Mucosa of descending colon (tissue), 3 donors: ENCODE data around the gene ZNF585A. TPM values are rescaled to one million over a fixed set of nuclear protein-coding genes. Genes with fewer than 3 reads are reported as not detected.

ENCODE experiments used
- ATAC-seq: fragments of 200-7000 bp; cut with Tn5 transposase; one replicate; pipeline ENCODE4 v1.9.1; 2020; ENCODE audit warnings: mild to moderate bottlenecking, moderate library complexity
- DNase-seq, 3 donors: peaks; one replicate each; pipeline ENCODE4 v3.0.0-alpha.2; 2020
- H3K36me3 ChIP-seq: fragments of 200-600 bp; one replicate; pipeline ENCODE4 v1.8.0; 2021; ENCODE audit warnings: low read depth, mild to moderate bottlenecking
- H3K4me1 ChIP-seq: fragments of 200-600 bp; one replicate; pipeline ENCODE4 v1.8.0; 2021; ENCODE audit warnings: low read depth, mild to moderate bottlenecking
- H3K4me3 ChIP-seq: fragments of 200-600 bp; one replicate; pipeline ENCODE4 v1.8.0; 2021; ENCODE audit warnings: mild to moderate bottlenecking
- H3K9me3 ChIP-seq: fragments of 200-600 bp; one replicate; pipeline ENCODE4 v1.8.0; 2021; ENCODE audit warnings: mild to moderate bottlenecking
- intact Hi-C, 2 donors: fragments of 100-400 bp; cut with DNase I in 1 of 2; cut with micrococcal nuclease in 1 of 2; formaldehyde crosslinking; loops; one replicate each; pipeline versions ENCODE4 v1.11.0 to v1.11.1; 2022; cut with DNase I, micrococcal nuclease
- total RNA-seq, 3 donors: library from RNA; stranded (reverse); fragmentation: NEBNext Ultra II Directional in 2 of 3; extraction: Animal tissue kit (Norgen Biotek cat#: 25700) in 2 of 3; gene quantifications; one replicate each; pipeline versions ENCODE4 v1.2.1 to v1.2.4, GENCODE V29; 2021 to 2023
- TF ChIP-seq, protein P1 (sequence below): fragments of 200-600 bp; IDR thresholded peaks from one replicate; pipeline ENCODE4 v1.8.0; 2022; ENCODE audit warnings: antibody characterized with exemption, mild to moderate bottlenecking
- donor health status: DM: no; HTN: no; CAD: no; lungs with moderate emphysema.
- donor health status: DM: no; HTN: no; CAD: no.
- donor health status: DM: no; HTN: yes; CAD: no.

ZNF585A gene
- total RNA-seq, 3 donors from 2014 or later = 5.1 to 15.4 (median 10.1) TPM

DNA sequence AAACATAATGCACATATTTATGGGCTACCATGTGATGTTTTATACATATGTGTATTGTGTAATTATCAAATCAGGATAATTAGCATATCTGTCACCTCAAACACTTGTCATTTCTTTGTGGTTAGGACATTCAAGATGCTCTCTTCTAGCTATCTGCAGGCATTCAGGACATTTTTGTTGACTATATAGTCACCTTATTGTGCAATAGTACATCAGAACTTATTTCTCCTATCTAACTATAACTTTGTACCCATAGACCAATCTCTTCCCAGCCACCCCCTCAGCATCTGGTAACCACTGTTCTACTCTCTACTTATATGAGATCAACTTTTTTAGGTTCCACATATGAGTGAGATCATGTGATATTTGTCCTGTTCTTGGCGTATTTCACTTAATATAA is 73.9 kb downstream of the ZNF585A start:
- Histone ChIP-seq H3K4me1 (no peaks in the 10 kb centered on the region), H3K36me3 (no peaks in the 10 kb centered on the region), H3K9me3 (peaks cover 95% of the 10 kb centered on the region), H3K4me3 (no peak overlapping the region)
- TF ChIP-seq, protein P1, sequence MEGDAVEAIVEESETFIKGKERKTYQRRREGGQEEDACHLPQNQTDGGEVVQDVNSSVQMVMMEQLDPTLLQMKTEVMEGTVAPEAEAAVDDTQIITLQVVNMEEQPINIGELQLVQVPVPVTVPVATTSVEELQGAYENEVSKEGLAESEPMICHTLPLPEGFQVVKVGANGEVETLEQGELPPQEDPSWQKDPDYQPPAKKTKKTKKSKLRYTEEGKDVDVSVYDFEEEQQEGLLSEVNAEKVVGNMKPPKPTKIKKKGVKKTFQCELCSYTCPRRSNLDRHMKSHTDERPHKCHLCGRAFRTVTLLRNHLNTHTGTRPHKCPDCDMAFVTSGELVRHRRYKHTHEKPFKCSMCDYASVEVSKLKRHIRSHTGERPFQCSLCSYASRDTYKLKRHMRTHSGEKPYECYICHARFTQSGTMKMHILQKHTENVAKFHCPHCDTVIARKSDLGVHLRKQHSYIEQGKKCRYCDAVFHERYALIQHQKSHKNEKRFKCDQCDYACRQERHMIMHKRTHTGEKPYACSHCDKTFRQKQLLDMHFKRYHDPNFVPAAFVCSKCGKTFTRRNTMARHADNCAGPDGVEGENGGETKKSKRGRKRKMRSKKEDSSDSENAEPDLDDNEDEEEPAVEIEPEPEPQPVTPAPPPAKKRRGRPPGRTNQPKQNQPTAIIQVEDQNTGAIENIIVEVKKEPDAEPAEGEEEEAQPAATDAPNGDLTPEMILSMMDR = no peak
- no peak for DNase-seq
- no peak for ATAC-seq
- intact Hi-C loops = no loop called here

DNA sequence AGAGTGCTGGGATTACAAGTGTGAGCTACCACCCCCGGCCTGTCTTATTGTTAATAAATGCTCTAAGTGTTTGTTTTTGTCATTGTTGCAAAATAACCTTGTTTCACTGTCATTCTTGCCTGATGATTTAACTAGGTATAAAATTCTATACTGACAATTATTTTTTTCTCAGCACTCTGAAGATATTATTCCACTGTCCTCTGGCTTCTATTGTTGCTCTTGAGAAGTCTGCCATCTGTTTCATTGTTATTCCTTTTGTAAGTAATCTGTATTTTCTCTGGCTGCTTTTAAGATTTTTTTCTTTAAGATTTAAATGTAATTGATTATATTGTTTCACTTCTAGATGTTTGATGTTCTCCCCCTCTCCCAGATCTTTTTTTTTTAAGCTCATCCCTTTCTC is 76.6 kb downstream of the ZNF585A start:
- H3K36me3 ChIP-seq = peaks cover 7% of the 10 kb centered on the region
- no peaks in the 10 kb centered on the region for H3K4me1 ChIP-seq
- ATAC-seq = no peak
- TF ChIP-seq, protein P1 = no peak
- DNase-seq = no peak
- H3K4me3 ChIP-seq = no peak overlapping the region
- intact Hi-C loops = no loop called here
- H3K9me3 ChIP-seq = peaks cover 95% of the 10 kb centered on the region

Other genes starting within 250 kb of the ZNF585A start
- gene ZNF420, start 94.3 kb downstream of the ZNF585A start, total RNA-seq = 10 to 100 TPM in 1 of 3 donors, 1 to 10 TPM in 2; 2.3 to 14.5 (median 6.9) TPM
- 10 to 100 TPM; 10.5 to 29.3 (median 21.8) TPM for gene ZNF585B, start 37.8 kb upstream of the ZNF585A start, total RNA-seq
- 10 to 100 TPM in 1 of 3 donors, 1 to 10 TPM in 2; 4.9 to 16.0 (median 9.5) TPM for gene ZNF383, start 45.5 kb upstream of the ZNF585A start, total RNA-seq
- 1 to 10 TPM; 3.6 to 8.5 (median 4.9) TPM for gene ZNF527, start 198.4 kb upstream of the ZNF585A start, total RNA-seq